ENCODE measurements around the gene TMEM126A. TPM values are rescaled to one million over a fixed set of nuclear protein-coding genes. Genes with fewer than 3 reads are reported as not detected.

TMEM126A gene
- total RNA-seq, 1 experiment from 2014 or later = 37.2 TPM

DNA sequence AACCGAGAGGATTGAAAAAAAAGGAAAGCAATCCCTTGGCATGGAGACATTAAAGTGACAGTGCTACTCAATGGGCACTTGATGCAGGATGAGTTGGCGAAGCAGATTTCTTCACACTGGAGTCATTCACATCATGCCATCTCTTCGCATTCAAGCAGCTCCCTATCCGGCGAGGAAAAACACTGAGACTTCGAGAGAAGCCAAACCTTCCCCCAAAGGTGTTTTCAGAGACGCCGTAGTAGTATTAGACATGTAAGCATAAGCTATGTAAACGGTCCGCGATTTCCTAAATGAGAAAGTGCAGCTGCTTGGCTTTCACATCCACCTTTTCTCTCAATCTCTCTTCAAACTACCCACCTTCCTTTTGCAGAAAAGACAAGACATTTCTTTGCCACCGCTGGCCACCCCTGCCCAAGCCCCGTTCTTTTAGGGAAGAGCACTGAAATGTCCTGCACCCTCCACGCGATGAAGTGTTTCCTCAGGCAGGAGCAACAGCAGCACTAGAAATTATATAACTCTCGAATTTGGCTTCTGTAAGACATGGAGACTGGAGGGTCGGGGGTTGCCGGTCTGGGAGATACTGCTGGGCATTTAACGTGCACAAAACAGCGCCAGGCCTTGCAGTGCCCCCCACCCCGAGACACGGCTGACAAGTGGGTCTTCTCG is 20.3 kb upstream of the TMEM126A start, which contains the start of gene DLG2:
Gene DLG2 (minus strand): TSS at position 13 of the 666 bp plus-strand sequence.
- no peak for DNase-seq (ENCODE audit: low spot score)
- H3K36me3 Mint-ChIP-seq = peaks cover 14% of the 10 kb centered on the region
- peak within 1 kb of the TSS; percentile 98 for H3K27ac Mint-ChIP-seq
- TF ChIP-seq TP53 (CRISPR knock-in tag; IDR thresholded peaks at IDR 0.05) = 0 out of 2 replicates have a peak, but pooled peaks have one; percentile 25
- TF ChIP-seq, protein P1, sequence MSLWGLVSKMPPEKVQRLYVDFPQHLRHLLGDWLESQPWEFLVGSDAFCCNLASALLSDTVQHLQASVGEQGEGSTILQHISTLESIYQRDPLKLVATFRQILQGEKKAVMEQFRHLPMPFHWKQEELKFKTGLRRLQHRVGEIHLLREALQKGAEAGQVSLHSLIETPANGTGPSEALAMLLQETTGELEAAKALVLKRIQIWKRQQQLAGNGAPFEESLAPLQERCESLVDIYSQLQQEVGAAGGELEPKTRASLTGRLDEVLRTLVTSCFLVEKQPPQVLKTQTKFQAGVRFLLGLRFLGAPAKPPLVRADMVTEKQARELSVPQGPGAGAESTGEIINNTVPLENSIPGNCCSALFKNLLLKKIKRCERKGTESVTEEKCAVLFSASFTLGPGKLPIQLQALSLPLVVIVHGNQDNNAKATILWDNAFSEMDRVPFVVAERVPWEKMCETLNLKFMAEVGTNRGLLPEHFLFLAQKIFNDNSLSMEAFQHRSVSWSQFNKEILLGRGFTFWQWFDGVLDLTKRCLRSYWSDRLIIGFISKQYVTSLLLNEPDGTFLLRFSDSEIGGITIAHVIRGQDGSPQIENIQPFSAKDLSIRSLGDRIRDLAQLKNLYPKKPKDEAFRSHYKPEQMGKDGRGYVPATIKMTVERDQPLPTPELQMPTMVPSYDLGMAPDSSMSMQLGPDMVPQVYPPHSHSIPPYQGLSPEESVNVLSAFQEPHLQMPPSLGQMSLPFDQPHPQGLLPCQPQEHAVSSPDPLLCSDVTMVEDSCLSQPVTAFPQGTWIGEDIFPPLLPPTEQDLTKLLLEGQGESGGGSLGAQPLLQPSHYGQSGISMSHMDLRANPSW (CRISPR knock-in tag; conservative IDR thresholded peaks at IDR 0.05; ENCODE audit: low read depth) = 0 out of 2 replicates have a peak, but pooled peaks have one; percentile 24
- TF ChIP-seq, protein P2, sequence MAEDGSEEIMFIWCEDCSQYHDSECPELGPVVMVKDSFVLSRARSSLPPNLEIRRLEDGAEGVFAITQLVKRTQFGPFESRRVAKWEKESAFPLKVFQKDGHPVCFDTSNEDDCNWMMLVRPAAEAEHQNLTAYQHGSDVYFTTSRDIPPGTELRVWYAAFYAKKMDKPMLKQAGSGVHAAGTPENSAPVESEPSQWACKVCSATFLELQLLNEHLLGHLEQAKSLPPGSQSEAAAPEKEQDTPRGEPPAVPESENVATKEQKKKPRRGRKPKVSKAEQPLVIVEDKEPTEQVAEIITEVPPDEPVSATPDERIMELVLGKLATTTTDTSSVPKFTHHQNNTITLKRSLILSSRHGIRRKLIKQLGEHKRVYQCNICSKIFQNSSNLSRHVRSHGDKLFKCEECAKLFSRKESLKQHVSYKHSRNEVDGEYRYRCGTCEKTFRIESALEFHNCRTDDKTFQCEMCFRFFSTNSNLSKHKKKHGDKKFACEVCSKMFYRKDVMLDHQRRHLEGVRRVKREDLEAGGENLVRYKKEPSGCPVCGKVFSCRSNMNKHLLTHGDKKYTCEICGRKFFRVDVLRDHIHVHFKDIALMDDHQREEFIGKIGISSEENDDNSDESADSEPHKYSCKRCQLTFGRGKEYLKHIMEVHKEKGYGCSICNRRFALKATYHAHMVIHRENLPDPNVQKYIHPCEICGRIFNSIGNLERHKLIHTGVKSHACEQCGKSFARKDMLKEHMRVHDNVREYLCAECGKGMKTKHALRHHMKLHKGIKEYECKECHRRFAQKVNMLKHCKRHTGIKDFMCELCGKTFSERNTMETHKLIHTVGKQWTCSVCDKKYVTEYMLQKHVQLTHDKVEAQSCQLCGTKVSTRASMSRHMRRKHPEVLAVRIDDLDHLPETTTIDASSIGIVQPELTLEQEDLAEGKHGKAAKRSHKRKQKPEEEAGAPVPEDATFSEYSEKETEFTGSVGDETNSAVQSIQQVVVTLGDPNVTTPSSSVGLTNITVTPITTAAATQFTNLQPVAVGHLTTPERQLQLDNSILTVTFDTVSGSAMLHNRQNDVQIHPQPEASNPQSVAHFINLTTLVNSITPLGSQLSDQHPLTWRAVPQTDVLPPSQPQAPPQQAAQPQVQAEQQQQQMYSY (CRISPR knock-in tag; IDR thresholded peaks at IDR 0.05) = peak; percentile 69
- TF ChIP-seq NR2C2 (CRISPR knock-in tag; IDR thresholded peaks at IDR 0.05) = no peak
- TF ChIP-seq, protein P3, sequence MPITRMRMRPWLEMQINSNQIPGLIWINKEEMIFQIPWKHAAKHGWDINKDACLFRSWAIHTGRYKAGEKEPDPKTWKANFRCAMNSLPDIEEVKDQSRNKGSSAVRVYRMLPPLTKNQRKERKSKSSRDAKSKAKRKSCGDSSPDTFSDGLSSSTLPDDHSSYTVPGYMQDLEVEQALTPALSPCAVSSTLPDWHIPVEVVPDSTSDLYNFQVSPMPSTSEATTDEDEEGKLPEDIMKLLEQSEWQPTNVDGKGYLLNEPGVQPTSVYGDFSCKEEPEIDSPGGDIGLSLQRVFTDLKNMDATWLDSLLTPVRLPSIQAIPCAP (CRISPR knock-in tag; IDR thresholded peaks at IDR 0.05) = no peak
- 0 out of 2 replicates have a peak, but pooled peaks have one; percentile 3 for TF ChIP-seq ATF1 (CRISPR knock-in tag; IDR thresholded peaks at IDR 0.05)
- no peak for TF ChIP-seq CBFB (CRISPR knock-in tag; IDR thresholded peaks at IDR 0.05; ENCODE audit: low read depth)
- no peak for TF ChIP-seq SOX15 (CRISPR knock-in tag; IDR thresholded peaks at IDR 0.05)
- no peak for TF ChIP-seq ZNF138 (CRISPR knock-in tag; conservative IDR thresholded peaks at IDR 0.05)
- peaks cover 28% of the 10 kb centered on the region for H3K4me1 Mint-ChIP-seq
- H3K27me3 Mint-ChIP-seq (ENCODE audit: low read depth) = no peaks in the 10 kb centered on the region
- peak within 1 kb of the TSS; percentile 100 for H3K4me3 Mint-ChIP-seq
- no peaks in the 10 kb centered on the region for H3K9me3 Mint-ChIP-seq
- POLR2A ChIA-PET = interaction anchor here (1.0 to 2.6 kb wide), 4 partner anchors 20 to 37 kb away, joined by 5 to 14 read pairs (median 10); partner anchors contain the start of genes CREBZF and TMEM126A
- CTCF ChIA-PET = interaction anchor here (0.7 to 2.1 kb wide), 6 partner anchors 10 to 228 kb away, joined by 3 to 12 read pairs (median 5); partner anchors contain the start of gene CCDC83
- peak; percentile 7 for ATAC-seq

DNA sequence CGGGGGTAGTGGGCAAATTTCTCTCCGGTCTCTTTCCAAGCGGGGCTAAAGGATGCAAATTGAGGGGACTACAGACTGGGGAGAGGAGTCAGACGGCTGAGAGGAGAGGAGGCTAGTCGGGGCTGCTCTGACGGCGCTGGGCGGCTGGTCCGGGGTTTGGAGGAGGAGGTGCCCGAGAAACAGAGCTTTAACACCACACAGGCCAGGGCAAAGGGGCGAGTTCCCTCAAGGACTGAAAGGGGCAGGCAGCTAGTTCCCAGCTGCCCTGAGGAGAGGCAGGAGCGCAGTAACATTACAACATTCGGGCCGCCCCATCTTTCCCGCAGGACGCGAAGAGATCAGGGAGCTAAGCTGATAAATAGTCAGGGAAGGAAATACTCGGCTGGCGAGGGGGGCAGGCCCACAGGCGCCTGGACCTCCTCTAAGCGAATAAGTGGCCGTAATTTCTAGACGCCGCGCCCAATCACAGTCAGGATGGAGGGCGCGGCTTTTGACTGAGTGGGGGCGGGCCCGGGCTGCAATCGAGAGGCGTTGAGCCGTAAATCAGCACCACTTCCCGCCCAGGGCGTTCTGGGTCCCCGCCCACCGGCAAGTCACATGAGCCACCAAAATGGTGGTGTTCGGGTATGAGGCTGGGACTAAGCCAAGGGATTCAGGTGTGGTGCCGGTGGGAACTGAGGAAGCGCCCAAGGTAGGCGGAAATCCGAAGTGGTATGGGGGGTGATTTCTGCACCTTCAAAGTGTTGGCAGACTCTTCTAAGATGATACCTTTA is 19.6 kb upstream of the TMEM126A start, which contains the start of gene TMEM126B:
Gene TMEM126B (plus strand): TSS at position 596 of the 773 bp plus-strand sequence. CDS start 15 bp downstream, at position 611.
- POLR2A ChIA-PET = interaction anchor here (0.6 to 2.6 kb wide), 4 partner anchors 19 to 340 kb away, joined by 3 to 14 read pairs (median 9); partner anchors contain the start of genes CREBZF and TMEM126A
- Mint-ChIP-seq H3K4me3 (peak within 1 kb of the TSS; percentile 100), H3K27ac (peak within 1 kb of the TSS; percentile 98), H3K9me3 (no peaks in the 10 kb centered on the region), H3K4me1 (peaks cover 28% of the 10 kb centered on the region), H3K27me3 (ENCODE audit: low read depth) (no peaks in the 10 kb centered on the region), H3K36me3 (peaks cover 14% of the 10 kb centered on the region)
- DNase-seq (ENCODE audit: low spot score) (peak; percentile 97), ATAC-seq (peak; percentile 99)
- CTCF ChIA-PET = interaction anchor here (0.6 to 2.1 kb wide), 7 partner anchors 11 to 521 kb away, joined by 3 to 12 read pairs (median 5); partner anchors contain the start of gene CCDC83
- no peak for TF ChIP-seq RELA (CRISPR knock-in tag; IDR thresholded peaks at IDR 0.05; ENCODE audit: borderline replicate concordance)
- TF ChIP-seq, protein P4, sequence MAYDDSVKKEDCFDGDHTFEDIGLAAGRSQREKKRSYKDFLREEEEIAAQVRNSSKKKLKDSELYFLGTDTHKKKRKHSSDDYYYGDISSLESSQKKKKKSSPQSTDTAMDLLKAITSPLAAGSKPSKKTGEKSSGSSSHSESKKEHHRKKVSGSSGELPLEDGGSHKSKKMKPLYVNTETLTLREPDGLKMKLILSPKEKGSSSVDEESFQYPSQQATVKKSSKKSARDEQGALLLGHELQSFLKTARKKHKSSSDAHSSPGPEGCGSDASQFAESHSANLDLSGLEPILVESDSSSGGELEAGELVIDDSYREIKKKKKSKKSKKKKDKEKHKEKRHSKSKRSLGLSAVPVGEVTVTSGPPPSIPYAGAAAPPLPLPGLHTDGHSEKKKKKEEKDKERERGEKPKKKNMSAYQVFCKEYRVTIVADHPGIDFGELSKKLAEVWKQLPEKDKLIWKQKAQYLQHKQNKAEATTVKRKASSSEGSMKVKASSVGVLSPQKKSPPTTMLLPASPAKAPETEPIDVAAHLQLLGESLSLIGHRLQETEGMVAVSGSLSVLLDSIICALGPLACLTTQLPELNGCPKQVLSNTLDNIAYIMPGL (CRISPR knock-in tag; IDR thresholded peaks at IDR 0.05) = peak; percentile 62; the same call in 1 of the 2 replicates
- peak; percentile 15; the same call in 1 of the 2 replicates for TF ChIP-seq ETV6 (CRISPR knock-in tag; IDR thresholded peaks at IDR 0.05)
- TF ChIP-seq, protein P5, sequence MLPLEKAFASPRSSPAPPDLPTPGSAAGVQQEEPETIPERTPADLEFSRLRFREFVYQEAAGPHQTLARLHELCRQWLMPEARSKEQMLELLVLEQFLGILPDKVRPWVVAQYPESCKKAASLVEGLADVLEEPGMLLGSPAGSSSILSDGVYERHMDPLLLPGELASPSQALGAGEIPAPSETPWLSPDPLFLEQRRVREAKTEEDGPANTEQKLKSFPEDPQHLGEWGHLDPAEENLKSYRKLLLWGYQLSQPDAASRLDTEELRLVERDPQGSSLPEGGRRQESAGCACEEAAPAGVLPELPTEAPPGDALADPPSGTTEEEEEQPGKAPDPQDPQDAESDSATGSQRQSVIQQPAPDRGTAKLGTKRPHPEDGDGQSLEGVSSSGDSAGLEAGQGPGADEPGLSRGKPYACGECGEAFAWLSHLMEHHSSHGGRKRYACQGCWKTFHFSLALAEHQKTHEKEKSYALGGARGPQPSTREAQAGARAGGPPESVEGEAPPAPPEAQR (CRISPR knock-in tag; IDR thresholded peaks at IDR 0.05) = no peak
- TF ChIP-seq FOXK1 (CRISPR knock-in tag; IDR thresholded peaks at IDR 0.05) = peak; percentile 78; the same call in 1 of the 2 replicates
- TF ChIP-seq, protein P6, sequence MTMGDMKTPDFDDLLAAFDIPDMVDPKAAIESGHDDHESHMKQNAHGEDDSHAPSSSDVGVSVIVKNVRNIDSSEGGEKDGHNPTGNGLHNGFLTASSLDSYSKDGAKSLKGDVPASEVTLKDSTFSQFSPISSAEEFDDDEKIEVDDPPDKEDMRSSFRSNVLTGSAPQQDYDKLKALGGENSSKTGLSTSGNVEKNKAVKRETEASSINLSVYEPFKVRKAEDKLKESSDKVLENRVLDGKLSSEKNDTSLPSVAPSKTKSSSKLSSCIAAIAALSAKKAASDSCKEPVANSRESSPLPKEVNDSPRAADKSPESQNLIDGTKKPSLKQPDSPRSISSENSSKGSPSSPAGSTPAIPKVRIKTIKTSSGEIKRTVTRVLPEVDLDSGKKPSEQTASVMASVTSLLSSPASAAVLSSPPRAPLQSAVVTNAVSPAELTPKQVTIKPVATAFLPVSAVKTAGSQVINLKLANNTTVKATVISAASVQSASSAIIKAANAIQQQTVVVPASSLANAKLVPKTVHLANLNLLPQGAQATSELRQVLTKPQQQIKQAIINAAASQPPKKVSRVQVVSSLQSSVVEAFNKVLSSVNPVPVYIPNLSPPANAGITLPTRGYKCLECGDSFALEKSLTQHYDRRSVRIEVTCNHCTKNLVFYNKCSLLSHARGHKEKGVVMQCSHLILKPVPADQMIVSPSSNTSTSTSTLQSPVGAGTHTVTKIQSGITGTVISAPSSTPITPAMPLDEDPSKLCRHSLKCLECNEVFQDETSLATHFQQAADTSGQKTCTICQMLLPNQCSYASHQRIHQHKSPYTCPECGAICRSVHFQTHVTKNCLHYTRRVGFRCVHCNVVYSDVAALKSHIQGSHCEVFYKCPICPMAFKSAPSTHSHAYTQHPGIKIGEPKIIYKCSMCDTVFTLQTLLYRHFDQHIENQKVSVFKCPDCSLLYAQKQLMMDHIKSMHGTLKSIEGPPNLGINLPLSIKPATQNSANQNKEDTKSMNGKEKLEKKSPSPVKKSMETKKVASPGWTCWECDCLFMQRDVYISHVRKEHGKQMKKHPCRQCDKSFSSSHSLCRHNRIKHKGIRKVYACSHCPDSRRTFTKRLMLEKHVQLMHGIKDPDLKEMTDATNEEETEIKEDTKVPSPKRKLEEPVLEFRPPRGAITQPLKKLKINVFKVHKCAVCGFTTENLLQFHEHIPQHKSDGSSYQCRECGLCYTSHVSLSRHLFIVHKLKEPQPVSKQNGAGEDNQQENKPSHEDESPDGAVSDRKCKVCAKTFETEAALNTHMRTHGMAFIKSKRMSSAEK (CRISPR knock-in tag; IDR thresholded peaks at IDR 0.05; ENCODE audit: borderline replicate concordance) = no peak
